ENCODE data around the gene ZNF136. TPM values are rescaled to one million over a fixed set of nuclear protein-coding genes. Genes with fewer than 3 reads are reported as not detected.

Gene ZNF136
- total and polyA plus RNA-seq, 9 of the 15 experiments (the other 6 are each of a cell fraction or from before 2014, with no cell fraction given) = 1.0 to 5.3 (median 3.1) TPM

DNA sequence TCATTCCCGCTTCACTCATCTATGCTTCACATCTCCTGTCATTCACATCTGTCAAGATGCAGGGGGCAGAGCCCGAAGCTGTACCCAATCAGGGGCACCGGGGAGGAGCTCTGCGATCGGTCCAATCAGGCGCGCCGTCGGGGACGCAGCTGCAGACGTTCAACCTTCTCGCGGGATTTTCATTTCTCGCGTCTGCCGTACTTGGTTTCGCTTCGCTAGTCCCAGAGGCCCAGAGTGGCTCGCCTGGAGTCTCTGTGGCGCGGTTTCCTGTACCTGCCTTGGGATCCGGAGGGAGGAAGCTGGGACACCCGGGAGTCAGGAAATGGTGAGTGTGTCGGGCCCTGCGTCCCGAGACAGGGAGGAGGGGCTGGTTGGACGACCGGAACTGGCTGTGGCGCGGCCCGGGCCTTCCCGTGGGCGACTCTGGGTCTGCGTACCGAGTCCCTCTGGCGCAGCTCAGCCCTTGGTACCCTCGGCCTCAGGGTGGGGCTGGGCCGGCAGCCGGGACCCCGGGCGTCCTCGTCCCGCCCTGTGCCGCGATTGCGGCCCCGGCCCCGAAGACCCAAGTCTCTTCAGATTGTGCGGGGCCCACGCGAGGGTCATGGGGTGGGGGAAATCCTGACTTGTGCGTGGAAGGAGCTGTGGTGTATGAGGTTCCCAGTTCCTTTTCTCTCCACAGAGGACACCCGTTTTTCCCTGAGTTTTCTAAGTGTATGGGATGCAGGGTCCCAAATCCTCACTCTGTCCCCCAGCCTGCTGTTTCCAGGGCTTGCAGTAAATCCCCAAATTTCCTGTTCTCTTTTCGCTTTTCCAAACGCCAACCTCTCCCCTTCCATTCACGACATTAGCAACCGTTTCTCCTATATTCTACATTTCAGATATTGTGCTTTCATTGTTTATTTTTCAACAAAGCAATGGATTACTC is at the start of gene ZNF136 (continued):
- TF ChIP-seq ZNF696 (CRISPR knock-in tag; conservative IDR thresholded peaks at IDR 0.05) (no peak), RB1 (IDR thresholded peaks at IDR 0.05; ENCODE audit: low read depth) (0 out of 2 replicates have a peak, but pooled peaks have one; percentile 48), ZNF174 (CRISPR knock-in tag; IDR thresholded peaks at IDR 0.05) (no peak), HNRNPLL (IDR thresholded peaks at IDR 0.05; ENCODE audit: low read depth, low read length, poor library complexity, severe bottlenecking) (peak; percentile 32), ERF (CRISPR knock-in tag; IDR thresholded peaks at IDR 0.05) (no peak), ZNF445 (CRISPR knock-in tag; IDR thresholded peaks at IDR 0.05; ENCODE audit: low read depth) (no peak), HMGN3 (IDR thresholded peaks at IDR 0.05; ENCODE audit: borderline replicate concordance, extremely low read depth, insufficient read length, low read depth, low read length) (peak; percentile 49), GABPB1 (CRISPR knock-in tag; IDR thresholded peaks at IDR 0.05) (peak; percentile 68; the same call in 1 of the 2 replicates), NR2C2 (CRISPR knock-in tag; IDR thresholded peaks at IDR 0.05) (no peak), NR2C2 (tag; IDR thresholded peaks at IDR 0.05) (peak; percentile 13; the same call in 1 of the 2 replicates)
- TF ChIP-seq, protein P1, sequence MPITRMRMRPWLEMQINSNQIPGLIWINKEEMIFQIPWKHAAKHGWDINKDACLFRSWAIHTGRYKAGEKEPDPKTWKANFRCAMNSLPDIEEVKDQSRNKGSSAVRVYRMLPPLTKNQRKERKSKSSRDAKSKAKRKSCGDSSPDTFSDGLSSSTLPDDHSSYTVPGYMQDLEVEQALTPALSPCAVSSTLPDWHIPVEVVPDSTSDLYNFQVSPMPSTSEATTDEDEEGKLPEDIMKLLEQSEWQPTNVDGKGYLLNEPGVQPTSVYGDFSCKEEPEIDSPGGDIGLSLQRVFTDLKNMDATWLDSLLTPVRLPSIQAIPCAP (CRISPR knock-in tag; IDR thresholded peaks at IDR 0.05; ENCODE audit: borderline replicate concordance) = no peak
- TF ChIP-seq, protein P2, sequence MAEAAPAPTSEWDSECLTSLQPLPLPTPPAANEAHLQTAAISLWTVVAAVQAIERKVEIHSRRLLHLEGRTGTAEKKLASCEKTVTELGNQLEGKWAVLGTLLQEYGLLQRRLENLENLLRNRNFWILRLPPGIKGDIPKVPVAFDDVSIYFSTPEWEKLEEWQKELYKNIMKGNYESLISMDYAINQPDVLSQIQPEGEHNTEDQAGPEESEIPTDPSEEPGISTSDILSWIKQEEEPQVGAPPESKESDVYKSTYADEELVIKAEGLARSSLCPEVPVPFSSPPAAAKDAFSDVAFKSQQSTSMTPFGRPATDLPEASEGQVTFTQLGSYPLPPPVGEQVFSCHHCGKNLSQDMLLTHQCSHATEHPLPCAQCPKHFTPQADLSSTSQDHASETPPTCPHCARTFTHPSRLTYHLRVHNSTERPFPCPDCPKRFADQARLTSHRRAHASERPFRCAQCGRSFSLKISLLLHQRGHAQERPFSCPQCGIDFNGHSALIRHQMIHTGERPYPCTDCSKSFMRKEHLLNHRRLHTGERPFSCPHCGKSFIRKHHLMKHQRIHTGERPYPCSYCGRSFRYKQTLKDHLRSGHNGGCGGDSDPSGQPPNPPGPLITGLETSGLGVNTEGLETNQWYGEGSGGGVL (CRISPR knock-in tag; IDR thresholded peaks at IDR 0.05) = no peak
- TF ChIP-seq, protein P3, sequence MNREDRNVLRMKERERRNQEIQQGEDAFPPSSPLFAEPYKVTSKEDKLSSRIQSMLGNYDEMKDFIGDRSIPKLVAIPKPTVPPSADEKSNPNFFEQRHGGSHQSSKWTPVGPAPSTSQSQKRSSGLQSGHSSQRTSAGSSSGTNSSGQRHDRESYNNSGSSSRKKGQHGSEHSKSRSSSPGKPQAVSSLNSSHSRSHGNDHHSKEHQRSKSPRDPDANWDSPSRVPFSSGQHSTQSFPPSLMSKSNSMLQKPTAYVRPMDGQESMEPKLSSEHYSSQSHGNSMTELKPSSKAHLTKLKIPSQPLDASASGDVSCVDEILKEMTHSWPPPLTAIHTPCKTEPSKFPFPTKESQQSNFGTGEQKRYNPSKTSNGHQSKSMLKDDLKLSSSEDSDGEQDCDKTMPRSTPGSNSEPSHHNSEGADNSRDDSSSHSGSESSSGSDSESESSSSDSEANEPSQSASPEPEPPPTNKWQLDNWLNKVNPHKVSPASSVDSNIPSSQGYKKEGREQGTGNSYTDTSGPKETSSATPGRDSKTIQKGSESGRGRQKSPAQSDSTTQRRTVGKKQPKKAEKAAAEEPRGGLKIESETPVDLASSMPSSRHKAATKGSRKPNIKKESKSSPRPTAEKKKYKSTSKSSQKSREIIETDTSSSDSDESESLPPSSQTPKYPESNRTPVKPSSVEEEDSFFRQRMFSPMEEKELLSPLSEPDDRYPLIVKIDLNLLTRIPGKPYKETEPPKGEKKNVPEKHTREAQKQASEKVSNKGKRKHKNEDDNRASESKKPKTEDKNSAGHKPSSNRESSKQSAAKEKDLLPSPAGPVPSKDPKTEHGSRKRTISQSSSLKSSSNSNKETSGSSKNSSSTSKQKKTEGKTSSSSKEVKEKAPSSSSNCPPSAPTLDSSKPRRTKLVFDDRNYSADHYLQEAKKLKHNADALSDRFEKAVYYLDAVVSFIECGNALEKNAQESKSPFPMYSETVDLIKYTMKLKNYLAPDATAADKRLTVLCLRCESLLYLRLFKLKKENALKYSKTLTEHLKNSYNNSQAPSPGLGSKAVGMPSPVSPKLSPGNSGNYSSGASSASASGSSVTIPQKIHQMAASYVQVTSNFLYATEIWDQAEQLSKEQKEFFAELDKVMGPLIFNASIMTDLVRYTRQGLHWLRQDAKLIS (CRISPR knock-in tag; IDR thresholded peaks at IDR 0.05) = 0 out of 2 replicates have a peak, but pooled peaks have one; percentile 38
- TF ChIP-seq, protein P4, sequence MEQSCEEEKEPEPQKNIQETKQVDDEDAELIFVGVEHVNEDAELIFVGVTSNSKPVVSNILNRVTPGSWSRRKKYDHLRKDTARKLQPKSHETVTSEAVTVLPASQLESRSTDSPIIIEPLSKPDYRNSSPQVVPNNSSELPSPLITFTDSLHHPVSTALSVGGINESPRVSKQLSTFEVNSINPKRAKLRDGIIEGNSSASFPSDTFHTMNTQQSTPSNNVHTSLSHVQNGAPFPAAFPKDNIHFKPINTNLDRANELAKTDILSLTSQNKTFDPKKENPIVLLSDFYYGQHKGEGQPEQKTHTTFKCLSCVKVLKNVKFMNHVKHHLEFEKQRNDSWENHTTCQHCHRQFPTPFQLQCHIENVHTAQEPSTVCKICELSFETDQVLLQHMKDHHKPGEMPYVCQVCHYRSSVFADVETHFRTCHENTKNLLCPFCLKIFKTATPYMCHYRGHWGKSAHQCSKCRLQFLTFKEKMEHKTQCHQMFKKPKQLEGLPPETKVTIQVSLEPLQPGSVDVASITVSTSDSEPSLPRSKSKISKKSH (CRISPR knock-in tag; IDR thresholded peaks at IDR 0.05) = no peak
- TF ChIP-seq, protein P5, sequence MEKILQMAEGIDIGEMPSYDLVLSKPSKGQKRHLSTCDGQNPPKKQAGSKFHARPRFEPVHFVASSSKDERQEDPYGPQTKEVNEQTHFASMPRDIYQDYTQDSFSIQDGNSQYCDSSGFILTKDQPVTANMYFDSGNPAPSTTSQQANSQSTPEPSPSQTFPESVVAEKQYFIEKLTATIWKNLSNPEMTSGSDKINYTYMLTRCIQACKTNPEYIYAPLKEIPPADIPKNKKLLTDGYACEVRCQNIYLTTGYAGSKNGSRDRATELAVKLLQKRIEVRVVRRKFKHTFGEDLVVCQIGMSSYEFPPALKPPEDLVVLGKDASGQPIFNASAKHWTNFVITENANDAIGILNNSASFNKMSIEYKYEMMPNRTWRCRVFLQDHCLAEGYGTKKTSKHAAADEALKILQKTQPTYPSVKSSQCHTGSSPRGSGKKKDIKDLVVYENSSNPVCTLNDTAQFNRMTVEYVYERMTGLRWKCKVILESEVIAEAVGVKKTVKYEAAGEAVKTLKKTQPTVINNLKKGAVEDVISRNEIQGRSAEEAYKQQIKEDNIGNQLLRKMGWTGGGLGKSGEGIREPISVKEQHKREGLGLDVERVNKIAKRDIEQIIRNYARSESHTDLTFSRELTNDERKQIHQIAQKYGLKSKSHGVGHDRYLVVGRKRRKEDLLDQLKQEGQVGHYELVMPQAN (IDR thresholded peaks at IDR 0.05; ENCODE audit: borderline replicate concordance) = 0 out of 2 replicates have a peak, but pooled peaks have one; percentile 16

Data from K562 (cell line).